Fibroblast of the aortic adventitia (primary cell): ENCODE results near the gene SSC4D. TPM values are rescaled to one million over a fixed set of nuclear protein-coding genes. Genes with fewer than 3 reads are reported as not detected.
"Not testable (repeated sequence)": the region's sequence is repeated elsewhere in the genome, so short reads cannot be mapped to it uniquely, and the experiment has no call there.

Source experiments
- DNase-seq: peaks from one replicate; pipeline ENCODE4 v3.0.0-alpha.2; 2010; ENCODE audit warnings: low read depth
- H3K4me3 ChIP-seq: 2 replicates; pipeline ENCODE4 v1.5.1; 2011; ENCODE audit warnings: low read depth, mild to moderate bottlenecking, control low read depth, low read length, moderate library complexity
- CTCF ChIP-seq: IDR thresholded peaks from 2 replicates; pipeline ENCODE4 v1.5.1; 2011; ENCODE audit warnings: mild to moderate bottlenecking, low read length, control low read depth, inconsistent platforms; ENCODE audit not compliant: insufficient read depth
- total RNA-seq: library from RNA; depleted of rRNA; stranded (reverse); fragments of >200 nt; gene quantifications from 2 replicates; pipeline ENCODE4 v1.2.3, GENCODE V29; 2012; ENCODE audit warnings: low replicate concordance

SSC4D gene
- total RNA-seq, 1 donor = 0.36 TPM

- no peak for DNase-seq
- H3K4me3 ChIP-seq = no peak overlapping the region
- TF ChIP-seq CTCF = no peak
Measured at GRCh38 chr7:76395965-76396726, 13.4 kb downstream of the SSC4D start.

- not testable (repeated sequence) for DNase-seq, H3K4me3 ChIP-seq
Measured at GRCh38 chr7:76395605-76395964, 13.9 kb downstream of the SSC4D start.

GRCh38 chr7:76394957-76395356 is 14.5 kb downstream of the SSC4D start:
- no peak for TF ChIP-seq CTCF
- no peak overlapping the region for H3K4me3 ChIP-seq
- DNase-seq = no peak

- DNase-seq = peak; percentile 83
- TF ChIP-seq CTCF = no peak
- peak overlapping the region; percentile 80 for H3K4me3 ChIP-seq
Measured at GRCh38 chr7:76393116-76394031, 16.1 kb downstream of the SSC4D start.

- peak overlapping the region; percentile 42 for H3K4me3 ChIP-seq
- no peak for TF ChIP-seq CTCF
- DNase-seq = no peak
Measured at GRCh38 chr7:76392531-76393115, 16.9 kb downstream of the SSC4D start.

GRCh38 chr7:76390092-76390491 is 19.4 kb downstream of the SSC4D start:
- no peak overlapping the region for H3K4me3 ChIP-seq
- no peak for DNase-seq
- TF ChIP-seq CTCF = no peak

GRCh38 chr7:76387789-76388188 is 21.7 kb downstream of the SSC4D start:
- H3K4me3 ChIP-seq, DNase-seq: not testable (repeated sequence)
